ENCODE results near the gene ANKRD17. TPM values are rescaled to one million over a fixed set of nuclear protein-coding genes. Genes with fewer than 3 reads are reported as not detected.

The ANKRD17 gene
- total and polyA plus RNA-seq, 9 of the 15 experiments (the other 6 are each of a cell fraction or from before 2014, with no cell fraction given): 25.5 to 86.9 (median 52.2) TPM

GRCh38 chr4:73103799-73104503 lies 154.6 kb downstream of the ANKRD17 start (continued):
- TF ChIP-seq, protein P1, sequence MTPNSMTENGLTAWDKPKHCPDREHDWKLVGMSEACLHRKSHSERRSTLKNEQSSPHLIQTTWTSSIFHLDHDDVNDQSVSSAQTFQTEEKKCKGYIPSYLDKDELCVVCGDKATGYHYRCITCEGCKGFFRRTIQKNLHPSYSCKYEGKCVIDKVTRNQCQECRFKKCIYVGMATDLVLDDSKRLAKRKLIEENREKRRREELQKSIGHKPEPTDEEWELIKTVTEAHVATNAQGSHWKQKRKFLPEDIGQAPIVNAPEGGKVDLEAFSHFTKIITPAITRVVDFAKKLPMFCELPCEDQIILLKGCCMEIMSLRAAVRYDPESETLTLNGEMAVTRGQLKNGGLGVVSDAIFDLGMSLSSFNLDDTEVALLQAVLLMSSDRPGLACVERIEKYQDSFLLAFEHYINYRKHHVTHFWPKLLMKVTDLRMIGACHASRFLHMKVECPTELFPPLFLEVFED (CRISPR knock-in tag; conservative IDR thresholded peaks at IDR 0.05): no peak
- TF ChIP-seq FOXA1 (IDR thresholded peaks at IDR 0.05; ENCODE audit: borderline replicate concordance) (no peak), EP400 (IDR thresholded peaks at IDR 0.05) (peak; percentile 91; the same call in 1 of the 2 replicates), HDAC3 (IDR thresholded peaks at IDR 0.05; ENCODE audit: borderline replicate concordance, partially characterized antibody) (no peak), BMI1 (IDR thresholded peaks at IDR 0.05; ENCODE audit: low read length) (no peak), ZNF197 (CRISPR knock-in tag; IDR thresholded peaks at IDR 0.05; ENCODE audit: low read depth) (no peak), SIN3A (IDR thresholded peaks at IDR 0.05; ENCODE audit: borderline replicate concordance in 2 of 2, control insufficient read depth in 1 of 2, low read depth in 2 of 2, low read length in 2 of 2) (peak in 1 of 2 experiments; percentile 21; a peak in 1 of 4 replicates), NFE2L1 (tag; IDR thresholded peaks at IDR 0.05; ENCODE audit: borderline replicate concordance, low read depth) (peak; percentile 53; the same call in 1 of the 2 replicates), ASH1L (IDR thresholded peaks at IDR 0.05; ENCODE audit: borderline replicate concordance, low read depth, partially characterized antibody) (no peak), NFE2 (IDR thresholded peaks at IDR 0.05; ENCODE audit: low read depth) (peak; percentile 92), ZNF121 (CRISPR knock-in tag; conservative IDR thresholded peaks at IDR 0.05) (no peak), NONO (IDR thresholded peaks at IDR 0.05; ENCODE audit: low read depth in 2 of 2, low read length in 1 of 2) (no peak), ZNF518B (CRISPR knock-in tag; IDR thresholded peaks at IDR 0.05) (no peak), POLR2A (conservative IDR thresholded peaks at IDR 0.05) (peak; percentile 60; the same call in 1 of the 2 replicates), XRCC3 (IDR thresholded peaks at IDR 0.05) (no peak), ARID1B (IDR thresholded peaks at IDR 0.05) (peak; percentile 18; the same call in 1 of the 2 replicates), RBM34 (IDR thresholded peaks at IDR 0.05; ENCODE audit: borderline replicate concordance, insufficient read depth, low read length) (no peak), BACH1 (tag; IDR thresholded peaks at IDR 0.05) (peak; percentile 65; the same call in 1 of the 2 replicates), SRF (CRISPR knock-in tag; IDR thresholded peaks at IDR 0.05) (no peak)
- TF ChIP-seq, protein P2, sequence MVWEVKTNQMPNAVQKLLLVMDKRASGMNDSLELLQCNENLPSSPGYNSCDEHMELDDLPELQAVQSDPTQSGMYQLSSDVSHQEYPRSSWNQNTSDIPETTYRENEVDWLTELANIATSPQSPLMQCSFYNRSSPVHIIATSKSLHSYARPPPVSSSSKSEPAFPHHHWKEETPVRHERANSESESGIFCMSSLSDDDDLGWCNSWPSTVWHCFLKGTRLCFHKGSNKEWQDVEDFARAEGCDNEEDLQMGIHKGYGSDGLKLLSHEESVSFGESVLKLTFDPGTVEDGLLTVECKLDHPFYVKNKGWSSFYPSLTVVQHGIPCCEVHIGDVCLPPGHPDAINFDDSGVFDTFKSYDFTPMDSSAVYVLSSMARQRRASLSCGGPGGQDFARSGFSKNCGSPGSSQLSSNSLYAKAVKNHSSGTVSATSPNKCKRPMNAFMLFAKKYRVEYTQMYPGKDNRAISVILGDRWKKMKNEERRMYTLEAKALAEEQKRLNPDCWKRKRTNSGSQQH (CRISPR knock-in tag; IDR thresholded peaks at IDR 0.05): no peak
